ENCODE measurements around the gene GNPTG.

Gene GNPTG

GRCh38 chr16:1371054-1371978 lies 19.6 kb downstream of the GNPTG start:
- DNase-seq (ENCODE audit: low spot score) = no peak

GRCh38 chr16:1372292-1372950 lies 20.7 kb downstream of the GNPTG start:
- no peak for DNase-seq (ENCODE audit: low spot score)

- no peak for DNase-seq (ENCODE audit: low spot score)
These were observed 22.9 kb downstream of the GNPTG start for GRCh38 chr16:1374418-1375297.

- DNase-seq (ENCODE audit: low spot score) = no peak
These were observed 23.5 kb downstream of the GNPTG start for GRCh38 chr16:1375298-1375640.

- DNase-seq (ENCODE audit: low spot score) = no peak
These were observed 24.1 kb downstream of the GNPTG start for GRCh38 chr16:1375741-1376410.

- peak; percentile 37 for DNase-seq (ENCODE audit: low spot score)
These were observed 25.8 kb downstream of the GNPTG start for GRCh38 chr16:1377406-1378010.

- no peak for DNase-seq (ENCODE audit: low spot score)
These were observed 26.5 kb downstream of the GNPTG start for GRCh38 chr16:1378087-1378803.

GRCh38 chr16:1378804-1379303 lies 27.1 kb downstream of the GNPTG start:
- no peak for DNase-seq (ENCODE audit: low spot score)

- no peak for DNase-seq (ENCODE audit: low spot score)
These were observed 27.8 kb downstream of the GNPTG start for GRCh38 chr16:1379304-1380076.

GRCh38 chr16:1380195-1380594 lies 28.5 kb downstream of the GNPTG start:
- no peak for DNase-seq (ENCODE audit: low spot score)

GRCh38 chr16:1381612-1382406 lies 30.1 kb downstream of the GNPTG start:
- no peak for DNase-seq (ENCODE audit: low spot score)

GRCh38 chr16:1383556-1383955 lies 31.8 kb downstream of the GNPTG start:
- DNase-seq (ENCODE audit: low spot score) = no peak

- no peak for DNase-seq (ENCODE audit: low spot score)
These were observed 33.5 kb downstream of the GNPTG start for GRCh38 chr16:1385232-1385631.

- no peak for DNase-seq (ENCODE audit: low spot score)
These were observed 35.6 kb downstream of the GNPTG start for GRCh38 chr16:1387331-1387730.

GRCh38 chr16:1389762-1390161 lies 38.0 kb downstream of the GNPTG start:
- no peak for DNase-seq (ENCODE audit: low spot score)

- DNase-seq (ENCODE audit: low spot score) = no peak
These were observed 38.6 kb downstream of the GNPTG start for GRCh38 chr16:1390239-1390779.

- DNase-seq (ENCODE audit: low spot score) = no peak
These were observed 41.1 kb downstream of the GNPTG start for GRCh38 chr16:1392826-1393225.

GRCh38 chr16:1393613-1394176 lies 42.0 kb downstream of the GNPTG start:
- no peak for DNase-seq (ENCODE audit: low spot score)
